K562 (cell line): Measurements from ENCODE around the gene FMNL3.
A peak's percentile ranks its signal among the peaks of the same experiment; 100 is the strongest.

Experiments used
- KLF6 ChIP-seq: fragments of 250-450 bp; sonication (Bioruptor Pico); IDR thresholded peaks from 2 replicates; pipeline ENCODE4 v1.4.0; 2020; ENCODE audit warnings: mild to moderate bottlenecking, moderate library complexity, borderline replicate concordance
- MAZ ChIP-seq, 2 experiments: fragments of 450-650 bp in 1 of 2; sonication (generic) in 1 of 2; formaldehyde crosslinking; IDR thresholded peaks in 1 of 2; conservative IDR thresholded peaks in 1 of 2; 2 replicates each; pipeline versions ENCODE4 v1.4.0 to v1.5.0; 2020; ENCODE audit warnings: mild to moderate bottlenecking in 1 of 2, missing genetic modification reagents in 1 of 2
- SRSF7 ChIP-seq: fragments of 200-400 bp; formaldehyde crosslinking; optimal IDR thresholded peaks from 2 replicates; pipeline ENCODE3; 2017; ENCODE audit warnings: mild to moderate bottlenecking, low read depth, low read length

DNA sequence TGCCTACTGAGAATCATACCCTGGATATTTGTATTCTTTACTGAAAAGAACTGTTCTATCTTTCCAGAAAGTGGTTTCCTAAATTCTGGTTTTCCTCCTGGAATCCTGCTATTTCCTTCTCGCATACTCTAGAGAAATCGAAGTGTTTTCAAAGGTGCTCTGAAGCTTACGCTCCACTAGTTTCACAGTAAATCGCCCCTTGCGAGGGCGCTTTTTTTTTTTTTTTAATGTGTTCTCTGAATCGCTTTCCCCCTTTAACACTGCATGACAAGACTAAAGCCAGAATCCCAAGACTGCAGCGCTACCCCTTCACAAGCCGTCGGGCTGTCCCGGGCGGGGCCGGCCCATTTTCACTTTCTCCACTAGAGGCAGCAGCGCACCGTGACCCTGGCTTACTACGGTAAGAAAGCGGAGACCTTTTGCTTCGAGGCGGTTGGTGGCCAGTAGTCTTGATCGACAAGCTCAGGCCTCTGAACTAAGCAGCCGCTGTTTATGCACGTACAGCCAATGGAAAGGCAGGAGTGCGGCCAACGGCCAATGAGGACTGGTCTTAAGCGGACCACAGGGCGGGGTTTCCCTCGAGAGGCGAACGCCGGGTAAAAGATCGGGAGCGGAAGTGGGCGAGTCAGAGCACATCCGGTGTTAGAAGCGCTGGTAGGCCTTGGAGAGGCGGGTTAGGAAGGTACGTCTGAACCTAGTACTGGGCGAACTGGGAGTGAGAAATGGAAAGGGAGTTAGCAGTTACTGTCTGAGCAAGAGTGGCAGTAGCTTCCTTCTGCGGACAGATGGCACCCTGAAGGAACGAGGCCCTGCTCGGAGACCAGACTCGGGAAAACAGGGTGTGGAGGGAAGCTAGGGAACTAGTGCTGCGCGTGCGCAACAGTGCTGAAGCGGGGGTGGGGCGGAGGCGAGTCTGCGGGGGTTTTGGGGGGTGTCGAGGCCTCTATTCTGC lies 34.0 kb upstream of the FMNL3 start, which contains the start of gene TMBIM6:
- no peak for TF ChIP-seq SRSF7
- TF ChIP-seq MAZ (CRISPR knock-in tag; conservative IDR thresholded peaks at IDR 0.05 in 1 of 2, IDR thresholded peaks at IDR 0.05 in 1 of 2), result peak; percentile 66 to 80
- TF ChIP-seq KLF6 (CRISPR knock-in tag), result peak; percentile 59; the same call in 1 of the 2 replicates
